Coronary artery (tissue), 2 donors: ENCODE data around the gene LCT.

Experiments
- DNase-seq: peaks from one replicate; pipeline ENCODE4 v3.0.0-alpha.2; 2017; ENCODE audit warnings: low spot score
- H3K27ac ChIP-seq, 2 donors: fragments of 200-600 bp; sonication (generic); one replicate each; pipeline ENCODE4 v1.5.1; 2016 to 2019
- H3K4me3 ChIP-seq: fragments of 200-600 bp; sonication (generic); 2 replicates; pipeline ENCODE4 v1.5.1; 2016; ENCODE audit warnings: mild to moderate bottlenecking, moderate library complexity
- TF ChIP-seq, protein P1 (sequence below): fragments of 200-600 bp; sonication (generic); IDR thresholded peaks from one replicate; pipeline ENCODE4 v1.5.1; 2019; ENCODE audit warnings: antibody characterized with exemption

LCT gene

DNA sequence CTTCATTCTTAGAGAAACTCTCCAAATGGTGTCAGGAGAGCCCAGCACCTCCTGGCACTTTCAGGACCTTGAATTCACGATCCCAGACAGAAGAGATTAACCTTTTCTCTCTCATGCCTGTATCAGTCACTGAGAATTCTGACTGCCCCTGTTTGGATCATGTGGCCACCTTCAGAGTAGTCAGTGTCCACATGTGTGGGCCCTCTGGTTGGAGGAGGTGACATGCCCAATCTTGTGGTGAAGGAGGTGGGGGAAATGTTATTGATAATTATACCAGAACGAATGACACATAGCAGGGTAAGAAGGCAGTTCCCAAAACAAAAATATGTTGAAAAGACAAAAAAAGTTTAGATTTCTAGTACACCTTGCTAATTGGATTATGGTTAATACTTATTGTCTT, 63.7 kb downstream of the LCT start:
- TF ChIP-seq, protein P1, sequence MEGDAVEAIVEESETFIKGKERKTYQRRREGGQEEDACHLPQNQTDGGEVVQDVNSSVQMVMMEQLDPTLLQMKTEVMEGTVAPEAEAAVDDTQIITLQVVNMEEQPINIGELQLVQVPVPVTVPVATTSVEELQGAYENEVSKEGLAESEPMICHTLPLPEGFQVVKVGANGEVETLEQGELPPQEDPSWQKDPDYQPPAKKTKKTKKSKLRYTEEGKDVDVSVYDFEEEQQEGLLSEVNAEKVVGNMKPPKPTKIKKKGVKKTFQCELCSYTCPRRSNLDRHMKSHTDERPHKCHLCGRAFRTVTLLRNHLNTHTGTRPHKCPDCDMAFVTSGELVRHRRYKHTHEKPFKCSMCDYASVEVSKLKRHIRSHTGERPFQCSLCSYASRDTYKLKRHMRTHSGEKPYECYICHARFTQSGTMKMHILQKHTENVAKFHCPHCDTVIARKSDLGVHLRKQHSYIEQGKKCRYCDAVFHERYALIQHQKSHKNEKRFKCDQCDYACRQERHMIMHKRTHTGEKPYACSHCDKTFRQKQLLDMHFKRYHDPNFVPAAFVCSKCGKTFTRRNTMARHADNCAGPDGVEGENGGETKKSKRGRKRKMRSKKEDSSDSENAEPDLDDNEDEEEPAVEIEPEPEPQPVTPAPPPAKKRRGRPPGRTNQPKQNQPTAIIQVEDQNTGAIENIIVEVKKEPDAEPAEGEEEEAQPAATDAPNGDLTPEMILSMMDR, result no peak
- Histone ChIP-seq H3K27ac (no peak overlapping the region), H3K4me3 (no peak overlapping the region)
- no peak for DNase-seq

DNA sequence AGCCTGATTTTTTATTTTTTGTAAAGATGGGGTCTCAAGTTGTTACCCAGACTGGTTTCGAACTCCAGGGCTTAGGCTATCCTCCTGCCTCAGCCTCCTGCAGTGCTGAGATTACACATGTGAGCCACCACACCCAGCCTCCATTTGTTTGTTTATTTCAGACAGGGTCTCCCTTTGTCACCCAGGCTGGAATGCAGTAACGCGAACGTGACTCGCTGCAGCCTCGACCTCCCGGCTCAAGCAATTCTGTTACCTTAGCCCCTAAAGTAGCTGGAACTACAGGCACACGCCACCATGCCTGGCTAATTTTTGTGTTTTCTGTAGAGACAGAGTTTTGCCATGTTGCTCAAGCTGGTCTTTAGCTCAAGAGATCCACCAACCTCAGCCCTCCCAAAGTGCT, 68.1 kb downstream of the LCT start:
- TF ChIP-seq, protein P1, result no peak
- Histone ChIP-seq H3K4me3 (no peak overlapping the region), H3K27ac (no peak overlapping the region)
- no peak for DNase-seq

DNA sequence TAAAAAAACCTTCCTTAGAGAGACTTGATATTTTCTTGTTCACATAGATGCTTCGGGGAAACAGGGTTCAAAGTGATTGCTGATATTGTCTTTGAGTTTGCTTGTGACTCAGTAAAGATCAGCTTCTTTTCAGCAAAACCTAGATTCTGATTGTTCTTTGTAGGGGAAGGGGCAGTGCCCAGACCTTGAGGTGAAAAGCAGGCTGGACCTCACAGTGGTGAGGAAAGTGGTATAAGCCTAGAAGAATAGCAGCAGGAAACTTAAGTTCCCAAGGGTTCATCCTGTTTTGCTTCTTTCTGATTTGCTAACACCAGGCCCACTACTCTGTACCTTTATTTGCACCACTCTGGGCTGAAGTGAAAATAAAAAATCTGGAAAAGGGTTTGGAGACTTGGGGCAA, 74.5 kb downstream of the LCT start:
- TF ChIP-seq, protein P1, result no peak
- Histone ChIP-seq H3K4me3 (no peak overlapping the region), H3K27ac (no peak overlapping the region)
- no peak for DNase-seq

DNA sequence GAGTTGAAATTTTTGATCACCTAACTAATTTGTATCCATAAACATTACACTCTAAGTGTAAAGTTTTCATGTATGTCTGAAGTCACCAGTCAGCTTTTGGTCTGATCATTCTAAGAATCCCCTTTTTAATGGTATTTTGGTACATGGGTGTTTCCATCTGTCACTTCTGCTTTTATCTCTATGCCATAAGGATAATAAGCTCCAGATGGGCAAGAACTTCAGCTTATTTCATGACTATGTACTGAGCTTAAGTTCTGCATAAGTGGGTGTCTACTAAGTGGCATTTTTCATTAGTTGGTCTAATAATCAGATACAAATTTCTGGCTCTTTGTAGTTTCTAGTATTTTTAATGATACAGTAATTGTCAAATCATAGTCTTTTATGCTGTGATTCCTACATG, 75.0 kb downstream of the LCT start:
- Histone ChIP-seq H3K4me3 (no peak overlapping the region), H3K27ac (no peak overlapping the region)
- DNase-seq, result no peak
- TF ChIP-seq, protein P1, result no peak

DNA sequence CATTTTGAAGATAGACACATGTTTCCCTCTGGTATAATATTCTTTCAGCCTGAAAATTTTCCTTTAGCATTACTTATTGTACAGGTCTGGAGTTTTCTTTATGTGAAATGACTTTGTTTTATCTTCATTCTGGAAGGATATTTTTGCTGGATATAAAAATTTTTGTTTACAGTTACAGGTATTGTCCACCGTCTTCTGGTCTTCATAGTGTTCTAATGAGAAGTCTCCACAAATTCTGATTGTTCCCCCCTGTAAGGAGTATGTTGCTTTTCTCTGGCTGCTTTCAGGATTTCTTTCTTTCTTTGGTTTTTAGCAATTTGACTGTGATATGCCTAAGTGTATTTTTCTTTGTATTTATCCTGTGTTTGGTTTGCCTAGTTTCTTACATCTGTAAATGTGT, 80.3 kb downstream of the LCT start:
- Histone ChIP-seq H3K4me3 (no peak overlapping the region), H3K27ac (no peak overlapping the region)
- DNase-seq, result no peak
- TF ChIP-seq, protein P1, result no peak

DNA sequence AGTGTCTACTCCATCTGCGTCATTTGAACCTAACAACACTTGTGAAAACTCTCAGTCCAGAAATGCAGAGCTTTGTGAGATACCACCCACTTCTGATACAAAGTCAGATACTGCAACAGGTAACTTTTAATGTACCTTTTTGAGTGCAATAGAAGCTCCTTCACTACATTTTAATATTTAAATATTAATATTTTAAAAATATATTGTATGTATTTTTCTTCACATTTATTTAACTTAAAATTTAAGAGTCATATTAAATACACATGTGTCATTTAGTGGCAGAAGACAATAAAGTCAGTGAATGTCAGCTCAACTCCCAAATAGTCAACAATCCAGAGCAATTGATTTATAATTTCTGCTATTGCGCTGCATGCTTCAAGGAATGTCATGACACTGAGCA, 81.4 kb downstream of the LCT start:
- H3K27ac ChIP-seq, result no peak overlapping the region
- TF ChIP-seq, protein P1, result no peak
- DNase-seq, result no peak
- no peak overlapping the region for H3K4me3 ChIP-seq

DNA sequence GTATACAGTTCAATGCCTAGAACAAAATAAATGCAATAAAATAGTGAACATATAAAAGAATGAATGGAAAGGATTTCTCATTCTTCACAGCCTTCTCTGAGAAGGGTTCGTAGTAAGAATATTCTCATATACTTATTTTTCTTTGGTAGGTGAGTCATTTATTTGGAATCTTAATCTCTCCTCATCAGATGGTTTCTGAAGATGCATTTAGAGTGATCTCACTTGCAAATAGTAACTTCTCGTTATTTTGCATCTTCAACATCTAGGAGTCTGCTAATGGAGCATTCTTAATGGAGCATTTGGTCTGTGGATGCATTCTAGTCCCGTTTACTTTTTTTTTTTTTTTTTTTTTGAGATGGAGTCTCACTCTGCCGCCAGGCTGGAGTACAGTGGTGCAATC, 91.4 kb downstream of the LCT start:
- TF ChIP-seq, protein P1, result no peak
- no peak for DNase-seq
- no peak overlapping the region for H3K27ac ChIP-seq
- H3K4me3 ChIP-seq, result no peak overlapping the region
